ENCODE measurements around the gene ZNF618.

ZNF618 gene

DNA sequence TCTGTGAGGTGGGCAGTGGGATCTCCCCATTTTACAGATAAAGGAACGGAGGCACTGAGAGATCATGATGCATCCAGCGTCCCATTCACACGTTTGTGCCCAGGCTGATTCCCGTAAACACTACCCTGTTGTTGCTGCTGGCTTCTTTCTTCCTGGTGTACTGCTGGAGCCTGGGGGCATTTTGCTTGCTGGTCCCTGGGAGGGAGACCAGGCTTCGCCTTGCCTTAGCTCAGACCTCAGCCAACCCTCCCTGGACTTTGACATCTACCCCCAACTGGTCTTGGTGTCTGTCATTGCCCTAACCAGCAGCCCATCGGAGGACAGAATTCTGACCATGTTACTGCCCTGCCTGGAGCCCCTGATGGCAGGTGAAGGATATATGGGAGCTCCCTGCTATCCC is 82.4 kb downstream of the ZNF618 start:
- no peak for DNase-seq

DNA sequence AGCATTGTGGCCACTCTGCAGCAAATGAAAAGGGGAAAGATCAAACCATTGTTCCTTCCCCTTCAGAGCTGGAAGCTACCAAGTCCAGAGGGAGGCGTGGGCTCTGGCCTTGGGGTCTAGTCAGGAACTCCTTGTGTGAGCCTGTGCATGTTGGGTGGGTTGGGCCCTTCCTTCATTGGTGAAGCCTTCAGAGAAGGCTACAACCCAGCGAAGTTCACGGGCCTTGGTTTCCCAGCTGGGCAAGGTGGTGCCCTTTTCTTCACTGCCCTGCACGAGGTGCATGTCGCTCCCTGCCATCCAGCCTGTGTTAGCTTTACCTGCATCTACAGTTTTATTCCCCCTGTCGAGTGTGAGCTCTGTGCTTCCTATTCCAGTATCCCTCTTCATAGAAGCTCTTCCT is 84.7 kb downstream of the ZNF618 start:
- DNase-seq = no peak

DNA sequence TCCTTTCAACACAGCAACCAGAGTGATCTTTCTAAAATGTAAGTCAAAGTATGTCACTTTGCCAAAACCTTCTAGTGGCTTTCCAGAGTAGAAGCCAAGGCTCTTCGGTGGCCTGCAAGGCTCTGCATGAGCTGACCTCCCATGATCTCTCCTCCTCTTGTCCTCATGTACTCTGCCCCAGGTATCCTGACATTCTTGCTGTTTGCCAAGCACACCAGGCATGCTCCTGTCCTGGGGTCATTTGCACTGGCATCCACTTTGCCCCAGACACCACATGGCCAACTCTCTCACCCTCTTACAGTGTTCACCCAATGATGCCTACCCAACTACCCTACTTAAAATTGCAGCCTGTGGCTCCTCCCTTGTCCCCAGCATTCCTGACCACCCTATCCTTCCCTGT is 86.3 kb downstream of the ZNF618 start:
- no peak for DNase-seq

- peak in 1 of 2 experiments; percentile 47 for DNase-seq
Measured at GRCh38 chr9:113963017-113963620, 87.0 kb downstream of the ZNF618 start.

- no peak for DNase-seq
Measured at GRCh38 chr9:113963696-113964494, 87.8 kb downstream of the ZNF618 start.

- no peak for DNase-seq
Measured at GRCh38 chr9:113964495-113965170, 88.5 kb downstream of the ZNF618 start.

GRCh38 chr9:113966394-113966793 is 90.3 kb downstream of the ZNF618 start:
- peak; percentile 15 to 58 for DNase-seq

- DNase-seq = peak; percentile 75 to 85
Measured at GRCh38 chr9:113967380-113967779, 91.3 kb downstream of the ZNF618 start.

GRCh38 chr9:113969343-113969742 is 93.2 kb downstream of the ZNF618 start:
- no peak for DNase-seq

- no peak for DNase-seq
Measured at GRCh38 chr9:113973226-113973625, 97.1 kb downstream of the ZNF618 start.

GRCh38 chr9:113973963-113974413 is 97.9 kb downstream of the ZNF618 start:
- no peak for DNase-seq

GRCh38 chr9:113976915-113977314 is 100.8 kb downstream of the ZNF618 start:
- no peak for DNase-seq

DNA sequence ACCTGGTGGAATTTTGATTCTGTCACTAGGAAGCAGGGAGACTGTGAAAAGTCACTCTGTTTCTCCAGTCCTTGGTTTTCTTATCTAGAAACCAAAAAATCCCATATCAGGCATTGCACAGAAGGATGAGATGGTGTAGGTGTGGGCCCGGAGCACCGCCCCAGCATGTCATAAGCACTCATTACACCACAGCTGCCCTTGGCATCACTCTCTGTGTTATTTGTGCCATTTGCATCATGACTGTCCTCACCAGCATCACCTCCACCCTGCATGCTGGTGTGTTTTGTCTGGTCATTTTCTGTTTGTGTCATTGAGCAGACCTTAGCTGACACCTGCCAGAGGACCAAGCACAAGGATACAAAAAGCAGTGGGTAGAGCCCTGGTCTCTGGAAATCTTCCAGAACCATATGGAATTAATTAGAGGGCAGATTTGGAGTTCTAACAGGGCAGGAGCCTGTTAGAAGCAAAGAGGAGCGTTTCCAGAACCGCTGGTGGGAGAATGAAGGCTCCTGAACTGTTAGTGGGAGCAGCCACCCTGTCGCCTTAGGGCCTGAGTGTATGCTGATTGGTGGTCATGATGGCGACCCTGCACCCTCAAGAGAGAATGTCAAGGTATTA is 102.7 kb downstream of the ZNF618 start:
- DNase-seq = no peak

GRCh38 chr9:113979343-113980127 is 103.4 kb downstream of the ZNF618 start:
- DNase-seq = no peak

DNA sequence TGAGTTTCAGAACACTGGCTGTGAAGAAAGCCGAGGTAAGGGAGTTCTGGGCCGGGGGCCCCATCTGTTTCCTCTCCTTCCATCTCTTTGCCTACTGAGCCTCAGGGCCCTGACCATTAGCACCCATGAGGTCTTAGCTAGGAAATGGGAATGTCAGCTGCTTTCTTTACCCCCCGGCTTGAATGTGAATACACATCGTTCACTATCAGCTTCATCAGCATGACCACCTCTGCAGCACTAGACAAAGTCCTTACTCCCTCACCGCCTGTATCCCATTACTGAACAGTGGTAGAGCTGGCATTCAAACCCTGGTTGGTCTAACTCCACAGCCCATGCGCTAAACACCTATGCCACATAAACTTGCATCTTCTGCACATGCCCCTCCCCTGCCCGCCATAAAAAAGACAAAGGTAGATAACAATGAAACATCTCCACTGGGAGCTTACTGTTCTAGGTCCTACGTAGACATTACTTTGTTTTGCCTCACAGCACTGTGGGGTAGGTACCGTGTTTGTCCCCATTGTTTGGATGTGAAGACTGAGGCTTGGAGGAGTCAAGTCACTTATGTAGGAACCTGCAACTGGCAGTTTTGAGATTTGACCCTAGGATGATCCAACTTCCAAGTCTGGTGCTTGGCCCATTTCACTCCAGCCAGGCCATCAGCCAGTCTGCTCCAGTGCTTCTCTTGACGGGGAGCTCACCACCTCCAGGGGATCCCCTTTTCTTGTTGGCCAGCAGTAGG is 108.7 kb downstream of the ZNF618 start:
- no peak for DNase-seq

DNA sequence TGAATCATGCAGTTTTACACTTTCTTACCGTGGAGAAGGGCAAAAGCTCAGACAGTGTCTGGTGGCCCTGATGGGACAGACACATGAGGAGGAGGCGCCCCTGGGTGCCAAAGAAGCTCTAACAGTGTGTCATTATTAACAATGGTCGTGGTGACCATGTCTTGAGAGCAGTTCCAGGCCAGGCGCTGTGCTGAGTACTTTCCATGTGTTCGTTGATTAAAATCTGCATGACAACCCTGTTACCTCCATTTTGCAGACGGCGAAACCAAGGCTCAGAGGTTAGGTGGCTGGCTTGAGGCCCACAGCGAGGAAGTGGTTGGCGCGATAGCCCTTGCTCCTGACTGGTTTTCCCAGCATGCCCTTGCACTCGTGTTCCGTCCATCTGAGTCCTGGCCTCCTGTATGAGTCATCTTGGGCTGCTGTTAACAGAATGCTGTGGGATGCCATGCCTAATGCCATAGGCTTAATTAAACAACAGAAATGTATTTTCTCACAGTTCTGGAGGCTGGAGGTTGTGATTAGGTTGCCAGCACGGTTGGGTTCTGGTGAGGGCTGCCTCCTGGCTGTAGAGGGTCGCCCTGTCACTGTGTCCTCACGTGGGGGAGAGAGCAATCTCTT is 110.0 kb downstream of the ZNF618 start:
- no peak for DNase-seq

DNA sequence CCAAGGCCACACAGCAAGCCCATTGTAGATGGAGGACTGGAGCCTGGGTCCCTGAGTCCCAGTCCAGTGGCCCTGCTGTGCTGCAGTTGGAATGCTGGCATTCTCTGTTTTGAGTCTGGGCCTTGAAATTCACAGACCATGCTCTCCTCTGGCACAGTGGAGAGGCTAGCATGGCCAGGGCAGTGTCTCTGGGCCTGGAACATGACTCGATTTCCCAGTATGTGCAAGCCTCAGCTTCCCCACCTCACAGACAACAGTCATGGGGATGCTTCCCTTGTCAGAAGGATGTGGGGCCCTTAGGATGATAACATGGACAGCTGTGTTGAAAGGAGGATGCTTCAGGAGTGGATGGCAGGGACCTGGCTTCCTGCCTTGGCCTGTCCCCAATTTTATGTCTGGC is 110.8 kb downstream of the ZNF618 start:
- DNase-seq = no peak

DNA sequence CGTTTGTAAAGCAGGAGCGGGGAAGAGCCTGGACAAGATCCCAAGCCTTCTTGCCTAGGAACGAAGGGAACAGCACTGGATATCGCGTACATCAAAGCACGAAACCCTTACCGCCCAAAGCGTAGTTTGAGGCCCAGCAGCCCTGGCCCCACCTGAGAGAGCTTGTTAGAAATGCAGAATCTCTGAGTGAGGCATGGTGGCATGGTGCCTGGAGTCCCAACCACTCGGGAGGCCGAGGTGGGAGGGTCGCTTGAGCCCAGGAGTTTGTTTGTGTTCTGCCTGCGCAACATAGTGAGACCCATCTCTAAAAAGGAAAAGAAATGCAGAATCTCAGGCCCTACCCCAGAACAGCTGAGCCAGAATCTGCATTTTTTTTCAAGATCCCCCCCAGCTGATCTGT is 111.4 kb downstream of the ZNF618 start:
- no peak for DNase-seq

DNA sequence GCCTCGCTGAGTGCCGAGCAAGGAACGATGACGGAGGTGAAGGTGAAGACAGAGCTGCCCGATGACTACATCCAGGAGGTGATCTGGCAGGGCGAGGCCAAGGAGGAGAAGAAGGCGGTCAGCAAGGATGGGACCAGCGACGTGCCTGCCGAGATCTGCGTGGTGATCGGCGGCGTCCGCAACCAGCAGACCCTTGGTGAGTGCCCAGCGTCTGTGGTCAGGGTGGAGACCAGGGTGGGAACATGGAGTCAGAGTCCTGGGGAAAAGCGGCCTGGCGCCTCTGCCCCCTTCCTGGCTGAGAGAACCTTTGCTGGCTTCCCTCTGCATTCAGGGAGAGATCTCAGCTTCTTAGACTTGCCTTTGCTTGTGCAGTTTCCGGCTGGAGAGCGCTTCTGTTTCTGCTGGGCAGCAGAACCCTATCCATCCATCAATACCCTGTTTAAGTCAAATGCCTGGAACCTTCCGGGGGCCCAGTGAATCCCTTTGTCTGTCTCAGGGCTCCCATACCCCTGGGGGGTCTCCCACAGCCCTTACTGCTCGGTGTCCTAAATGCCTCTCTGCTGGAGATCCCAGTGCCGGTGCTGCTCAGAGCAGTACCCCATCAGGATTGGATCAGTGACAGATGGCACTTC is 112.4 kb downstream of the ZNF618 start:
- no peak for DNase-seq

DNA sequence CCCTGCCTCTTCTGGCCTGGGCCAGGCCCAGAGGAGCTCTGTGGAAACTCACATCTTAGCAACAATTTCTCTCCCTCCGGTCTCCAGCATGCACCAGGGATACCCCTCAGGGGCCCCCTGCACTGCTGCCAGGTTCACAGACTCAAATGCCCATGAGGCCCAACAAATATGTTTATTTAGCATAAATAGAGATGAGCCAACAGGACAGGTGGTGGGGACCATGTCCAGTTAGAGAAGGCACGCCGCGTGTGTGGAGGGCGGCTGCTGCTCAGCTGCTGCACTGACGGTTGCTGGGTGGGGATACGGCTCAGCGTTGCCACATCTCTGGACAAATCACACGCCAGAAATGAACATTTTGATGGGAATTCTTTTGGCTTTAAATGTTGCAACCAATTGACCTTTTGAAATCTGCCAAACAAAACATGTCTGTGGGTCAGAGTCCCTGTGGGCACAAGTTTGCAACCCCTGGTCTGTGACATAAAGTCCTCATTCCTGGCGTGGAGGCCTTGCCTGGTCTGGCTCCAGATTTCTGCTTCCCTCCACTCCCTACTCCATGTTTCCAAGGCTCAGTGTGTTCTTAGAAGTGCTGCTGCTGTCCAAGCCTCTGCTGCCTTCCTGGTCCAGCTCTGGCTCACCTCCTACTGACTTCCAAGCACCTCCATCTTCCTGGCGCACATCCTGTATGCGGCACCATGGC is 113.1 kb downstream of the ZNF618 start:
- no peak for DNase-seq
